NCI-H2171 treated with DMSO at 0.1 percent for 48 hours (cell line): ENCODE results near the gene RBKS.
"Not testable (repeated sequence)": the region's sequence is repeated elsewhere in the genome, so short reads cannot be mapped to it uniquely, and the experiment has no call there.

Experiments
- DNase-seq: peaks from one replicate; lab custom pipeline; 2025; lab: John Stamatoyannopoulos, UW

RBKS gene

DNA sequence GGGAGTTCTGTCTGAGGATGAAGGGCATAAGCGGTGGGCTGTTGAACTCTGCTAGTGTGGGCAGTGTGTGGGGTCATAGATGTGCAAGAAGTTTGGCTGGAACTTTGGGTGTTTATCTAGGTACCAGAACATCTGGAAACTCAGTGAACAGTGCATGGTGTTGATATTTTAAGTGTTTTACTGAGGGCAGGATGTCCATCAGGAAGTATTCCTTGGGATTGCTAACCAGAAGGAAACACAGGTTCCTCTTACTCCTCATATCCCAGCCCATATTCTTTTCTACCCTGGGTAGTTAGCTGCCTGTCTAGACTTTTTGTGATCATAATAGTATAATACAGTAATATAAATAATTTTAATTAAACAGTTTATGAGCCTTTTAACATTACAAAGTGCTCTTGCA is 15.9 kb upstream of the RBKS start:
- no peak for DNase-seq

DNA sequence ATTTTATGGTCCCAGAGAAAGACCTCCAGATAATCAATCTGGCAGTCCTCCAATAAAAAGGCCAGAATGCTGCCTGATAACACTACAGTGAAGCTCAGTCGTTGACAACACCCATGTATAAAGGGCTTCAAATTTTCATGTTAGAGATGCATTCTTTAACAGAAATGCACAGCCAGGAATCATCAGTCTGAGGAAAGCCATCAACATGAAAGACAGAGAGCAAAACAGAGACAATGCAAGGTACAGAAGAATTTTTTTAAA is 14.1 kb upstream of the RBKS start:
- no peak for DNase-seq

DNA sequence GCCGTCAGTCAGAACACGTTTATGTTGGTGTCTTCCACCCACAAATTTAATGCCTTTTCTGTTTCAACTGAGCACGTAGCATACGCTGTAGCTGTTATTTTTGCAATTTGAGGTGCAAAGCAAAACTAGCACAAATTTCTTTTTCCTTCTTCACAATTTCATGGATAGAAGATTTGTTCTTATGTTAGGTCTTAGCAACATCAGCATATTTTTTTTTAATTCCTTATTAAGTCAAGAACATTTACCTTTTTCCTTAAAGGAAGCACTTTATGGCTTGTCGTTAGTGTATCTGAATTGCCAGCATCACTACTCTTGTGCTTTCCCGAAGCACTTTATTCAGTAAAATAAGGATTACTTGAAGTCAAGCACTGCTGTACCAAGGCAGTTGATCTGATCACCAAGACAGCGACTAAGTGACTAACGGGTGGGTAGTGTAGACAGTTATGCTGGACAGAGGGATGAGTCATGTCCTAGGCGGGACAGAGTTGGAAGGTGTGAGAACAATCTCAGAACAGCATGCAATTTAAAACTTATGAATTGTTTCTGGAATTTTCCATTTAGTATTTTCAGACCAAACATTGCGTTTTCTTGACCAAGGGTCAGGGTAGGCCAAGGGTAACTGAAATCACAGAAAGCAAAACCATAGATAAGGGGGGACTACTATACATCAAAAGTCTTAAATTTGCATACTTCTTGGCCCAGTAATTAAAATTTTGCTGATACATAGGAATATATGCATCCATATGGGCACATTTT is 13.6 kb upstream of the RBKS start:
- DNase-seq: no peak

DNA sequence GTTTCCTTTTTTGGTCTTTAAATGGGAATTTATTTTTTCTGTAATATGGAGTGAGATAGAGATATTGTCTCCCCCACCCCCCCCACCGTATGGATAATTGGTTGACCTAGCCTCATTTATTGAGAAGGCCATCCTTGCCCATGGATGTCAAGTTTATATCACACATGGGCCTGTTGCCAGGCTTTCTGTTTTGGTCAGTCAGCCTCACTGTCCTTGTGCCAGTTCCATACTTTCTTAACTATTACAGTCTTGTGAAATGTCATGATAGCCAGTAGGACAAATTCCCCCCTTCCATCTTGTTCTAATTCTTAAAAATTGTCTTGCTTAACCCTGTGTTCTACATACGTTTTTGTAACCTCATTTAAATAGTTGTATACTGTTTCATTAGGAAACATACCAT is 12.8 kb upstream of the RBKS start:
- no peak for DNase-seq

DNA sequence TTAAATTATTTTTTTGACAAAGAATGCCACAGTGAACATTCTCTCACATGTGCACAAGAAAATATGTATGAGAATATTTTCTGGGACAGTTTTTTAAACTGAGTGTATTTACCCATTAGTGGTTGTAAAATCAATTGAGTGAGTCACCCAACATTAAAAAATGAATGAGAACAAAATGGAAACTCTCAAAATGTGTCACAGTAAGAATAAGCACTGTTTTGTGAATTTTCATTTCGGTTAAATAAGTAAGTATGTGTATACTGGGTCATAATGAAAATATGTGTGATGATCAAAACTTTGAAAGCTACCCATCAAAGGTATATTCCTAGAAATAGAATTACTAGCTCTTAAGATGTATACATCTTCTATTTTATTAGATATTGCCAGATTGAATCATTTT is 11.9 kb upstream of the RBKS start:
- no peak for DNase-seq

DNA sequence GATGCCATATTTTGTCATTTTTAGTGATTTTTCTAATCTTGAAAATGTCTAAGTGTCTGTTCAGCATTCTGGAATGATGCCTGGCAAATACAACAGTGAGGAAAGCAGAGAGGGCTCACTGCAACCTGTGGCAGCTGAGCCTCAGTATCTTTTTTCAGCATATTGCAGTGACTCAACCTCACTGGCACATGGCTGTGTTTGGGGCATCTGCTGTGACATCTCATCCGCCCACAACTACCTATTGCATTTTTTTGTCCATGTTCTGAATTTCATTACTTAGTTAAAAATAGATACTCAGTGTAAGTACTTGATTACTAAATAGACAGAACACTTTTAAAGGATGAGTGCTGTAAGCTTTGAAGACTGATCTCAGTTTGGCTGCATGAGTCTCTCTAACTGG is 11.0 kb upstream of the RBKS start:
- DNase-seq: peak; percentile 71

DNA sequence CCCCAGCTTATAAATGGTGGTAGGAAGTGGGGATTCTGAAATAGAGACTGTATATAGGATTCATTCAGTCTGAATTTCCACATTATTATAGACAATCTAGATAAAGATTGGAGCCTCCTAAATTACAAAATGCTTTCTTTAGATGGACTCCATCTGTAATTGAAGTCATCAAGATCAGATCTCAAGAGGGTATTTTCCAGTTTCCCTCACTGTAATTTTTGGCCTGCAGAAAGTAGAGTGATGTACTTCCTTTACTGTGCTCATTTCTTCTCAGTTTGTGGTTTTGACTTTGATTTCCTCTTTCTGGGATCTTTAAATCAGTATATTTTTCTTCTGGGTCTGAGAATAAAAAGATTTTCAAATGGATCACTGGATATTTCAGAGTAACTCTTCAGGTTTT is 7.5 kb upstream of the RBKS start:
- DNase-seq: no peak

DNA sequence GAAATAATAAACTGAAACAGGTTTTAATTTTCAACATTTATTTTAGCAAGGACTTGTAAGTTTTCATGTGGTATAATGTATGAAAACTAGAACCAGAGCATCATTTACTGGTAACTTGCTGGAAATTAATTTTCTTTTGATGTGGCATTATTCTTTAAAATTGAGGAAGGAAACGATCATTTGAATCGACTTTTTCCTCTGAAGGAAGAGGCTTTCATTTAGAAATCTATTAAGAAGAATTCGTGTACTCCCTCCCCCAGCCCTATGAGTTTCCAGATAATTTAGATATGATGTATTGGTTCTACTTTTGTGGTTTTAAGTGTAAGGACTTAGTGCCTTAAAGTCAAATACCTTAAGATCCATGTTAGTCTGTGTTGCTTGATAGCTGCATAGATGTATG is 2.8 kb upstream of the RBKS start:
- no peak for DNase-seq

DNA sequence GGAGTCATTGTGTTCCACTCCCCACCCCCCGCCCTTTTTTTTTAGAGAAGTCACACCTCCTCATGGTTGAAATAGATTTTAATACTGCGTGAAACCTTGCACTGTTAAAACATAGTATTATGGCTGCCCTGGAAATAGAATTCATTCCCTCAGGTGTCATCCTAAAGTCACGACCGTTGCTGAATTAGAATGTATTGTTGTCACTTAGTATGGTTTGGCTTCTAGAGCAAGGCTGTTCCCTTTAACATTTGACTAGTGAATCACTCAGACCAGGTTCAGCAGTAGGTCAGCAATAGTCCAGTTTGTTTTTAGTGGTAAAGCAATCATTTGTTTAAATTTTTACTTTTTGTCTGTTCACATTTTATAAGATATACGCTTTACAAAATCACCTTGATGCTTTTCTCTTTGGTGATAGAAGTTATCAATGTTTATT is 1.5 kb upstream of the RBKS start:
- no peak for DNase-seq

DNA sequence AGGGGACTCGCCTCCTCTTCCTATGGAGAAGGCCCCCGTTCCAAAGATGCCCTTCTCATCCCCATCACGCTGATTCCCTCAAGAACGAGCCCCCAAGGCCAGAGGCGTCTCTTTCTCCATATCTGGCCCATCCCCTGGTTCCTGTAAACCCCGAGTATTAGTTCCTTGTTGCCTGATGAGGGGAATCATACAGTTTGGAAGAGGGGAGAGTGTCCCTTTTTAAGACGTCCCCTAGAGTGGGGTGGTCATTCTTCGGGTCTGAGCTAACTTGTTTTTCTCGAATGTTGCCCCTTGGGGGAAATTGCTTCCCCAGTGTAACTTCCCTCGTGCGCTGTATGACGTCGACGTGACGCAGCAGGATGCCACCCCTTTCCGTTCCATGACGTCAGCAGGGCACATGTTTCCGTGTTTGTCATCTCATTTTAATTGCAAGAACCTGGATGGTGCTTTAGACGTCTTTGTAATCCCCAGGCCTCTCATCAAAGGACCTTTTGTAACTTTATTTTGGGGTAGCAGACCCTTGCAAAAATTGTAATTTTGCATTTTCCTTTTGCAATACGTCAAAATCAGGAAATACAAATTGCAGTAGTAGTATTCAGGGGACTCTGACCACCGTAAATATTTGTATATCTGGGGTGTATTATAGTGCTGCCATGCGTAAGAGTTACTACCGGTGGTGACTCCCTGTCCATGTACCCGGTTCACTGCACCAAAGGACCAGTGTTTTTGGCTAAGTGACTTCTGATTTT is 911 bp upstream of the RBKS start:
- DNase-seq: peak; percentile 81

DNA sequence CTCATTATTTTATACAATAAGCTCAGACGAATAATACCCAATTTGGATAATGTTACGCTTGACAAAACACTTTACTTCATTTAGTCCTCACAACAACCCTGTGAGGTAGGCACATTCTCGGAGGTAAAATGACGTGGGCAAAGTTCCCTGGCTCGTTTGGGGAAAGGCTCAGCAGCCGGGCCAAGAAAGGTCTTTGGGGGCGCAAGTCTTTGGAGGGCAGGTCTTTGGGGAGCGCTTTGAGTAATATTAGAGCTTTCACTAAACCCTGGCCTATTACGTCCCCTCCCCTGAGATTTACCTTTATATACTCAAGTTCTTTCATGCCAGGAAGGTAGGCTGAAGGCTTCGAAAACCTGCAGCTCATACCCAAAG is 427 bp downstream of the RBKS start:
- no peak for DNase-seq

DNA sequence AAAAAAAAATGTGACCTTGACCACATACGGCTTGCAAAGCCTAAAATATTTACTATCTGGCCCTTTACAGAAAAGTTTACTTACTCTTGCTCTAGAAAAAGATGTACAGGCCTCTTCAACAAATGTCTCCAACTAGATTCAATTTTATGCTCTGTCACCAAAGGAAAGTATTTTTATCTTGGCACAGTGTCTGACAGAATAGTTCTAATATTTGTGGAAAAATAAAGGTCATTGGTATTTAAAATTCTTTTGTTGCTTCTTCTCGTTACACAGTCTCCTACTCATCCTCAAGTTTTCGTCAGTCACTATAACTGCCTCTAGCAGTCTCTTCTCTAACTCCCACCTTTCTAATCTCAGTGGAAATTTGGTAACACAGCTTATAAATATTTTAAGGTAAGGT is 1.4 kb downstream of the RBKS start:
- DNase-seq: no peak

DNA sequence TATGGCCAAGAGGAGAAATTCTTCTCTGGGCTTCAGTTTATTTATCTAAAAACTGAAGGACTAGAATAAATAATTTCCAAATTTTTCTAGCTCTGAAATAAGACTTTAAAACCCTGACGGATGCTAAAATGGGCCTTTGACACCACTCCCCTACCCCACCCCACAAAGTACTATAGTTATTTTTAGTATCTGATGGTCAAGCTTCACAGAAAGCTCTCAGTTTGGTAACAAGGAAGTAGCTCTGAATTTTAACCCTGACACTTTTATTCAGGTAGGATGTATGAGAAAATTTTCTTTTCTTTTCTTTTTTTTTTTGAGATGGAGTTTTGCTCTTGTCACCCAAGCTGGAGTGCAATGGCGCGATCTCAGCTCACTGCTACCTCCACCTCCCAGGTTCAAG is 2.4 kb downstream of the RBKS start:
- no peak for DNase-seq

DNA sequence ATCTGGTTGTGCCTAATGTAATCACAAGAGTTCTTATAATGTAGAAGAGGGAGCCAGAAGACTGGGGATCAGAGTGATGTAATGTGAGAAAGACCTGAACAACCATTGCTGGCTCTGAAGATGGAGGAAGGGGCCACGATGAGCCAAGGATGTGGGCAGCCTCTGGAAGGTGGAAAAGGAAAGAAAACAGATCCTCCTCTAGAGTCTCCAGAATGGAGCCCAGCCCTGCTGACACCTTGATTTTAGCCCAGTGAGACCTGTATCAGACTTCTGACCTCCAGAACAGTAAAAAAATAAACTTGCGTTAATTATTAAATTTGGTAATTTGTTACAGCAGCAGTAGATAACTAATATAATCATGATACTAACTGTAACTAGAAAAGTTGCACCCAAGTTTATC is 3.1 kb downstream of the RBKS start:
- DNase-seq: no peak

DNA sequence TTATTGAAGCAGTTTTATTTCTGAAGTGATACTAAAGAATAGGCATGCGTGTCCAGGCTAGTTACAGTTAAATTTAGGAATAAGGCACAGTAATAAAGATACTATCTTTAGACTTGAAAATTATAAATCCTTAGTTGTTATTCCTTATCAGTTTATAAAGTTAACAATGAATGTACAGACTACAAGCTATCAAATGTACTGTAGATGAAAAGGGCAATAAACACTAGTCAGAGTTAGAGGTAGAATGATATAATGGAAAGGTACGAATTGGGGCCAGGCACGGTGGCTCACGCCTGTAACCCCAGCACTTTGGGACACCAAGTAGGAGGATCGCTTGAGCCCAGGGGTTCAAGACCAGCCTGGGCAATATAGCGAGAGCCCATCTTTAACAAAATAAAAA is 3.9 kb downstream of the RBKS start:
- DNase-seq: no peak

DNA sequence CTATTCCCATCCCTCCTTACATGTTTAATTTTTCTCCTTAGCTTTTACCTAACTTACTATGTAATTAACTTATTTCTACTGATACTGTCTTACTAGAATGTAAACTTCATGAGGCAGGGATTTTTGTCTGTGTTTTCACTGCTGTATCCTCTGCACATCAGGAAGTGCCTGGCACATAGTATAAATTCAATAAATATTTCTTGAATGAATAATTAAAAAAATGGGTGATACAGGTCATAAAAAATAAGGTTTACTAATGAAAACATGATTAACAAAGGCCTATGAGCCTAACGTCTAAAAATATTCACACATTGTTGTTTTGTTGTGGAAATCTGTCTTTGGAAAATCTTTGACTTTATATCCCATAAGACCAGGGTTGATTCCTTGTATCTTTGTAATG is 4.5 kb downstream of the RBKS start:
- DNase-seq: no peak

DNA sequence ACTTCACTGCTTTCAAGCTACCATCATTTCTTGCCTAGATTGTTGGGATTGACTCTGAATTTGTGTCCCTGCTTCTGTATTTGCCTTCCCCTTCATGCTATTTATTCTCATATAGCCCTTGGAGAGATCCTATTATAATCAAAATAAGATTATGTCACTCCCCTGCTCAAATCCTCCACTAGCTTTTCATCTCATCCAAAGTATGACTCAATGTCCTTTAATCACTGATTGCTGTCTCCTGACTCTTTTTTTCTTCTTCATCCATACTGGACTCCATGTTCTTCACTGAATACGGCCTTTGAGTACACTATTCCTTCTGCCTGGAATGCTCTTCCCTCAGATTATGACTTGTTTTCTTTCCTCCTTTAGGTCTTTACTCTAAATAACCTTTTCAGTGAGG is 5.0 kb downstream of the RBKS start:
- DNase-seq: no peak

DNA sequence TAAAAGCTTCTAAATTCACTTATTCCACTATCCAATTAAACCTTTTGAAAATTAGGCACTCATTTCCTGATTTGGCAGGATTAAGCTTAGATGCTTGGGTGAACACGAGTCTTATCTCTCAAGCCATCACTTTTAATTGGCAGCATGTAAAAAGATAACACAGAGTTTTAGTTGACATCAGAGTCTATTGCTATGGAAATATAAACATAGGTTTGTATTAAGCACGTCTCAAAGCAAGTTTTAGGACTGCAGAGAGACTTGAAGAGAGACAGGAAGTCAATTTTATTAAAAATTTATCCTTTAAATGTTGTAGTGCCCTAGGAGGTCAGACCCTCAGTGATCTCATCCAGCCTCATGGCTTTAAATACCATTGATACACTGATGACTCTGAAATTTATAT is 5.6 kb downstream of the RBKS start:
- DNase-seq: no peak

DNA sequence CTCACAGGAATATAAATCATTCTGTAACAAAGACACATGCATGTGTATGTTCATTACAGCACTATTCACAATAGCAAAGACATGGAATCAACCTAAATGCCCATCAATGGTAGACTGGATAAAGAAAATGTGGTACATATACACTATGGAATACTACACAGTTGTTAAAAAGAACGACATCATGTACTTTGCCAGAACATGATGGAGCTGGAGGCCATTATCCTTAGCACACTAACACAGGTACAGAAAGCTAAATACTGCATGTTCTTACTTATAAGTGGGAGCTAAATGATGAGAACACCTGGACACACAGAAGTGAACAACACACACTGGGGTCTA is 7.6 kb downstream of the RBKS start:
- DNase-seq: not testable (repeated sequence)

DNA sequence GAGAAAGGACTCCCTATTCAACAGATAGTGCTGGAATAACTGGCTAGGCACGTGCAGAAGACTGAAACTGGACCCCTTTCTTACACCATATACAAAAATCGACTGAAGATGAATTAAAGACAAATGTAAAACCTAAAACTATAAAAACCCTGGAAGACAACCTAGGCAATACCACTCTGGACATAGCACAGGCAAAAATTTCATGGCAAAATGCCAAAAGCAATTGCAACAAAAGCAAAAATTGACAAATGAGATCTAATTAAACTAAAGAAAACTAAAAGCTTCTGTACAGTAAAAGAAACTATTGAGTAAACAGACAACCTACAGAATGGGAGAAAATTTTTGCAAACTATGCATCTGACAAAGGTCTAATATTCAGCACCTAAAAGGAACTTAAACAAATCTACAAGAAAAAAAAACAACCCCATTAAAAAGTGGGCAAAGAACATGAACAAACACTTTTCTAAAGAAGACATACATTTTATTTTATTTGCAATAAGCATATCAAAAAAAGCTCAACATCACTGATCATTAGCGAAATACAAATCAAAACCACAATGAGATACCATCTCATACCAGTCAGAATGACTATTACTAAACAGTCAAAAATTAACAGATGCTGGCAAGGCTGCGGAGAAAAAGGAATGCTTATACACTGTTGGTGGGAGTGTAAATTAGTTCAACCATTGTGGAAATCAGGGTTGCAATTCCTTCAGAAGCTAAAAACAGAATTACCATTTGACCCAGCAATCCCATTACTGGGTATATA is 8.2 kb downstream of the RBKS start:
- DNase-seq: not testable (repeated sequence)

DNA sequence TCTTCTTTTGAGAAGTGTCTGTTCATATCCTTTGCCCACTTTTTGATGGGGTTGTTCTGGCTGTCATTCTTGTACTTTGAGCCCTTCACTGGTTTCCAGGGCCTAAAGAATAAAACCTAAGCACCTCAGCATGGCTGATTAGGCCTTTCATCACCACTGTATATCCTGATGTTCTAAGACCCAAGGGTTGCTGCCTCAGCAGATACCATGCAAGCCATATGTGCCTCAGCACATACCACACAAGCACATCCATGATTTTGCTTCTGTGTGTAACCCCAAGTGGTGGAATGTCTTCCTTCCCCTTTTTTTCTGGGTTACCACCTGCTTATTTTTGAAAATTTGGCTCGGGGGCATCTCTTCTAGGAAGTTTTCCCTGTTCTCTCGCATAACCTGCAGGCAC is 11.4 kb downstream of the RBKS start:
- DNase-seq: no peak

DNA sequence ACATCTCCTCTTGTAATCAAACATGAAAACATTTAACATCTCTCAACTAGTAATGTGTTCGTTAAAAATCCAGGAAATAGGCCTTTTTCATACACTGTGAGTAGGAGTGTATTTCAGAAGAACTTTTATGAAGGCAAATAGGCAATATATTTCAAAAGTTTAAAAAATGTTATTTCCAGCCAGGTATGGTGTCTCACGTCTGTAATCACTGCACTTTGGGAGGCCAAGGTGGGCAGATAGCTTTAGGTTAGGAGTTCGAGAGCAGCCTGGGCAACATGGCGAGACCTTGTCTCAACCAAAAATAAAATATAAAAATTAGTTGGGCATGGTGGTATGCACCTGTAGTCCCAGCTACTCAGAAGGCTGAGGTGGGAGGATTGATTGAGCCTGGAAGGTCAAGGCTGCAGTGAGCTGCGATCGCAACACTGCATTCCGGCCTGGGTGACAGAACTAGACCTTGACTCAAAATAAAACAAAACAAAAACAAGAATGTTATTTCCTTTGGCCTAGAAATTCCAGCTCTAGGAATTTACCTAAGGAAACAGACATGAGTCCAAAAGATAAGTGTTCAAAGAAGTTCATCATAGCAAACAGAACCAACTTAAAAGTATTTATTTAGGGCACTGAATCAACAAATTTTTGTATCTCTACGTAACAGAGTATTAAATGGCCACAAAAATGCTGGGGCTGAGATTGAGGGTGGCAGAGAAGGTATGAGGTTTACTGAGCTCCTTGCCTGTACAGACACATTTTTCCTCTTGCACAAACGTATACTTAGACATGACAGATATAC is 14.9 kb downstream of the RBKS start:
- no peak for DNase-seq

DNA sequence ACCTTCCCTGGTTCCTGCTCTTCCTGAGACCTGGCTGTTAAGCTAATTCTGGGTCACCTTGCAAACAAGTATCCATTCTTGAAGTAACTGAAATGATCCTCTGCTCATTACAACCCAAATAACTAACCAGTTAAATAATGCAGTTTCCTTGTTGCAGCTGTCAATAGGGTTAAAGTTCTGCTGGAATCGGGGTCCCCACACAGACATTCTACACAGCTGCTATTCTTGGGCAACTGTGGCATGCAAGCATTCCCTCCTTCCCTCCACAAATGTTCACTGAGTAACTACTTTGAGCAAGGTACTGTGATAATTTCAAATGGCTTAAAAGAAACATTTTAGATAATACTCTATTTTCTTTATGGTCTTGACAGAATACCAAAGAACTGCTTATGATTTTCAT is 17.1 kb downstream of the RBKS start:
- no peak for DNase-seq
